ENCODE results near the gene MAP3K12. TPM values are rescaled to one million over a fixed set of nuclear protein-coding genes. Genes with fewer than 3 reads are reported as not detected.

Gene MAP3K12
- total RNA-seq, 1 experiment from 2014 or later = 11.6 TPM

- Histone ChIP-seq H3K36me3 (ENCODE audit: insufficient read depth, low read length, poor library complexity, severe bottlenecking) (peaks cover 36% of the 10 kb centered on the region), H3K4me1 (ENCODE audit: insufficient read depth, low read length, poor library complexity, severe bottlenecking) (no peaks in the 10 kb centered on the region), H3K27me3 (replicated peaks; ENCODE audit: insufficient read depth, low read depth, low read length, poor library complexity) (no peaks in the 10 kb centered on the region), H3K27ac (ENCODE audit: low read depth, low read length, poor library complexity, severe bottlenecking) (no peak overlapping the region), H3K9me3 (ENCODE audit: low read depth, low read length, poor library complexity, severe bottlenecking) (no peaks in the 10 kb centered on the region), H3K4me3 (ENCODE audit: low read depth, low read length, poor library complexity, severe bottlenecking) (no peak overlapping the region)
- BruUV-seq (replicated peaks) = no TSS peak
- no peak for TF ChIP-seq CTCF (conservative IDR thresholded peaks at IDR 0.05; ENCODE audit: low read depth, low read length)
- no peak for TF ChIP-seq EZH2 (IDR thresholded peaks at IDR 0.05; ENCODE audit: borderline replicate concordance, low read depth, low read length, poor library complexity, severe bottlenecking)
- intact Hi-C loops (cut with micrococcal nuclease; ENCODE audit: unreplicated experiment) = no loop called here
- DNase-seq (ENCODE audit: low spot score) = no peak
- ChIA-PET CTCF (interaction anchor here (0.6 kb wide), 1 partner anchor 99 kb away, joined by 3 read pairs; no protein-coding TSS in a partner anchor), POLR2A (ENCODE audit: low non-redundant PET) (no interaction called here)
These were observed 11.0 kb upstream of the MAP3K12 start for GRCh38 chr12:53510181-53510812.

- CTCF ChIA-PET = interaction anchor here (0.6 to 1.4 kb wide), 14 partner anchors 25 to 444 kb away, joined by 3 to 9 read pairs (median 4); partner anchors contain the start of gene SP1
- Histone ChIP-seq H3K36me3 (ENCODE audit: insufficient read depth, low read length, poor library complexity, severe bottlenecking) (peaks cover 42% of the 10 kb centered on the region), H3K4me1 (ENCODE audit: insufficient read depth, low read length, poor library complexity, severe bottlenecking) (peaks cover 3% of the 10 kb centered on the region), H3K9me3 (ENCODE audit: low read depth, low read length, poor library complexity, severe bottlenecking) (no peaks in the 10 kb centered on the region), H3K27ac (ENCODE audit: low read depth, low read length, poor library complexity, severe bottlenecking) (no peak overlapping the region), H3K27me3 (replicated peaks; ENCODE audit: insufficient read depth, low read depth, low read length, poor library complexity) (no peaks in the 10 kb centered on the region), H3K4me3 (ENCODE audit: low read depth, low read length, poor library complexity, severe bottlenecking) (no peak overlapping the region)
- DNase-seq (ENCODE audit: low spot score) = peak; percentile 89
- TF ChIP-seq CTCF (conservative IDR thresholded peaks at IDR 0.05; ENCODE audit: low read depth, low read length) (peak; percentile 96), EZH2 (IDR thresholded peaks at IDR 0.05; ENCODE audit: borderline replicate concordance, low read depth, low read length, poor library complexity, severe bottlenecking) (no peak)
- intact Hi-C loops (cut with micrococcal nuclease; ENCODE audit: unreplicated experiment) = loop anchor here (1.0 to 10.0 kb wide), 4 partner anchors 156 to 766 kb away; no protein-coding TSS in a partner anchor
- POLR2A ChIA-PET (ENCODE audit: low non-redundant PET) = interaction anchor here (0.5 to 0.7 kb wide), 4 partner anchors 12 to 274 kb away, joined by 3 to 6 read pairs (median 3); no protein-coding TSS in a partner anchor
- no TSS peak for BruUV-seq (replicated peaks)
These were observed 9.4 kb upstream of the MAP3K12 start for GRCh38 chr12:53508534-53509170.

- H3K27me3 ChIP-seq (replicated peaks; ENCODE audit: insufficient read depth, low read depth, low read length, poor library complexity) = no peaks in the 10 kb centered on the region
- TF ChIP-seq EZH2 (IDR thresholded peaks at IDR 0.05; ENCODE audit: borderline replicate concordance, low read depth, low read length, poor library complexity, severe bottlenecking) (no peak), CTCF (conservative IDR thresholded peaks at IDR 0.05; ENCODE audit: low read depth, low read length) (no peak)
- DNase-seq (ENCODE audit: low spot score) = no peak
- H3K27ac ChIP-seq (ENCODE audit: low read depth, low read length, poor library complexity, severe bottlenecking) = no peak overlapping the region
- intact Hi-C loops (cut with micrococcal nuclease; ENCODE audit: unreplicated experiment) = loop anchor here (10.0 kb wide), 1 partner anchor 767 kb away; no protein-coding TSS in a partner anchor
- H3K9me3 ChIP-seq (ENCODE audit: low read depth, low read length, poor library complexity, severe bottlenecking) = no peaks in the 10 kb centered on the region
- POLR2A ChIA-PET (ENCODE audit: low non-redundant PET) = no interaction called here
- peaks cover 43% of the 10 kb centered on the region for H3K36me3 ChIP-seq (ENCODE audit: insufficient read depth, low read length, poor library complexity, severe bottlenecking)
- no TSS peak for BruUV-seq (replicated peaks)
- no peak overlapping the region for H3K4me3 ChIP-seq (ENCODE audit: low read depth, low read length, poor library complexity, severe bottlenecking)
- peaks cover 14% of the 10 kb centered on the region for H3K4me1 ChIP-seq (ENCODE audit: insufficient read depth, low read length, poor library complexity, severe bottlenecking)
- CTCF ChIA-PET = no interaction called here
These were observed 8.3 kb upstream of the MAP3K12 start for GRCh38 chr12:53507603-53507885.

All from A673 (cell line).